H9 (cell line): ENCODE data around the gene SERPINB10. TPM values are rescaled to one million over a fixed set of nuclear protein-coding genes. Genes with fewer than 3 reads are reported as not detected.

ENCODE experiments used
- DNase-seq: peaks from one replicate; pipeline ENCODE4 v3.0.0-alpha.2; 2017
- H2AFZ ChIP-seq: one replicate; pipeline ENCODE4 v1.6.1; 2013; ENCODE audit warnings: mild to moderate bottlenecking, low read length, control low read depth, moderate library complexity
- H2AK5ac ChIP-seq: 2 replicates; pipeline ENCODE4 v1.6.1; 2013; ENCODE audit warnings: low read length, control low read depth, mixed read lengths; ENCODE audit not compliant: insufficient read length
- H2BK120ac ChIP-seq: one replicate; pipeline ENCODE4 v1.6.1; 2013; ENCODE audit warnings: low read depth, mild to moderate bottlenecking, low read length, control low read depth, inconsistent platforms; ENCODE audit not compliant: poor library complexity, severe bottlenecking
- H2BK12ac ChIP-seq: 2 replicates; pipeline ENCODE4 v1.6.1; 2013; ENCODE audit warnings: low read length, control low read depth, mixed read lengths, low read depth; ENCODE audit not compliant: insufficient read length
- H2BK15ac ChIP-seq: 2 replicates; pipeline ENCODE4 v1.6.1; 2013; ENCODE audit warnings: low read depth, low read length, control low read depth
- H2BK20ac ChIP-seq: one replicate; pipeline ENCODE4 v1.6.1; 2013; ENCODE audit warnings: low read depth, mild to moderate bottlenecking, low read length, control low read depth, inconsistent platforms; ENCODE audit not compliant: poor library complexity, severe bottlenecking
- H2BK5ac ChIP-seq: 2 replicates; pipeline ENCODE4 v1.6.1; 2013; ENCODE audit warnings: low read length, control low read depth, mixed read lengths; ENCODE audit not compliant: insufficient read length
- H3K14ac ChIP-seq: 2 replicates; pipeline ENCODE4 v1.6.1; 2013; ENCODE audit warnings: low read length, control low read depth; ENCODE audit not compliant: insufficient read depth
- H3K18ac ChIP-seq: 2 replicates; pipeline ENCODE4 v1.6.1; 2013; ENCODE audit warnings: low read depth, mild to moderate bottlenecking, mixed read lengths, low read length, control low read depth; ENCODE audit not compliant: insufficient read length
- H3K23ac ChIP-seq: 2 replicates; pipeline ENCODE4 v1.6.1; 2013; ENCODE audit warnings: low read length, control low read depth, mixed read lengths, low read depth; ENCODE audit not compliant: insufficient read length
- H3K23me2 ChIP-seq: 2 replicates; pipeline ENCODE4 v1.6.1; 2013; ENCODE audit warnings: low read depth, mild to moderate bottlenecking, mixed read lengths, low read length, control low read depth; ENCODE audit not compliant: insufficient read length, poor library complexity, severe bottlenecking
- H3K27ac ChIP-seq: 2 replicates; pipeline ENCODE4 v1.5.1; 2013; ENCODE audit warnings: low read length, control low read depth, mixed read lengths, low read depth; ENCODE audit not compliant: insufficient read length
- H3K27me3 ChIP-seq: 2 replicates; pipeline ENCODE4 v1.6.1; 2013; ENCODE audit warnings: low read length, control low read depth, inconsistent platforms; ENCODE audit not compliant: insufficient read depth
- H3K4ac ChIP-seq: 2 replicates; pipeline ENCODE4 v1.6.1; 2013; ENCODE audit warnings: low read depth, mild to moderate bottlenecking, control low read depth, inconsistent platforms, low read length, moderate library complexity
- H3K4me1 ChIP-seq: 2 replicates; pipeline ENCODE4 v1.6.1; 2013; ENCODE audit warnings: low read length, control low read depth, inconsistent platforms; ENCODE audit not compliant: insufficient read depth
- H3K4me2 ChIP-seq: 2 replicates; pipeline ENCODE4 v1.6.1; 2013; ENCODE audit warnings: low read length, control low read depth, mixed read lengths; ENCODE audit not compliant: insufficient read length, insufficient read depth
- H3K56ac ChIP-seq: 2 replicates; pipeline ENCODE4 v1.6.1; 2013; ENCODE audit warnings: low read depth, mild to moderate bottlenecking, mixed read lengths, low read length, control low read depth; ENCODE audit not compliant: insufficient read length
- H3K79me1 ChIP-seq: 2 replicates; pipeline ENCODE4 v1.6.1; 2013; ENCODE audit warnings: low read depth, mild to moderate bottlenecking, moderate library complexity, low read length, control low read depth, inconsistent platforms; ENCODE audit not compliant: insufficient read depth, poor library complexity, severe bottlenecking
- H3K79me2 ChIP-seq: 2 replicates; pipeline ENCODE4 v1.6.1; 2013; ENCODE audit warnings: low read length, control low read depth, inconsistent platforms; ENCODE audit not compliant: insufficient read depth
- H3K9ac ChIP-seq: 2 replicates; pipeline ENCODE4 v1.6.1; 2013; ENCODE audit warnings: low read length, control low read depth, mixed read lengths; ENCODE audit not compliant: insufficient read length; ENCODE audit errors: extremely low read depth
- H3K9me3 ChIP-seq: one replicate; pipeline ENCODE4 v1.6.1; 2013; ENCODE audit warnings: low read depth, low read length, inconsistent platforms; ENCODE audit not compliant: control insufficient read depth
- H3T11ph ChIP-seq: one replicate; pipeline ENCODE4 v1.6.1; 2013; ENCODE audit warnings: mild to moderate bottlenecking, low read length, control low read depth, inconsistent platforms
- H4K20me1 ChIP-seq: one replicate; pipeline ENCODE4 v1.6.1; 2013; ENCODE audit not compliant: control insufficient read depth, insufficient read length, insufficient read depth
- H4K5ac ChIP-seq: 2 replicates; pipeline ENCODE4 v1.6.1; 2013; ENCODE audit warnings: low read depth, mild to moderate bottlenecking, mixed read lengths, low read length, control low read depth; ENCODE audit not compliant: insufficient read length
- H4K8ac ChIP-seq: replicated peaks from 2 replicates; pipeline ENCODE4 v1.6.1; 2013; ENCODE audit warnings: low read length, control low read depth, mixed read lengths, low read depth; ENCODE audit not compliant: insufficient read length
- H4K91ac ChIP-seq: 2 replicates; pipeline ENCODE4 v1.6.1; 2013; ENCODE audit warnings: low read depth, mild to moderate bottlenecking, moderate library complexity, mixed read lengths, low read length, control low read depth; ENCODE audit not compliant: insufficient read length
- H3K27ac Mint-ChIP-seq, 3 experiments: 2 replicates in 2 of 3; 3 replicates in 1 of 3; pipeline ENCODE4 v1.8.0; 2020 to 2021; ENCODE audit warnings: mixed read lengths in 3 of 3, mild to moderate bottlenecking in 1 of 3, moderate library complexity in 1 of 3
- H3K27me3 Mint-ChIP-seq: 2 replicates; pipeline ENCODE4 v1.8.0; 2021; ENCODE audit warnings: low read depth, mild to moderate bottlenecking, moderate library complexity, mixed read lengths
- H3K36me3 Mint-ChIP-seq, 3 experiments: 2 replicates in 2 of 3; 3 replicates in 1 of 3; pipeline ENCODE4 v1.8.0; 2020 to 2021; ENCODE audit warnings: low read depth in 3 of 3, mixed read lengths in 3 of 3; ENCODE audit not compliant: insufficient read depth in 1 of 3
- H3K4me1 Mint-ChIP-seq, 2 experiments: 2 replicates each; pipeline ENCODE4 v1.8.0; 2020; ENCODE audit warnings: mixed read lengths in 2 of 2
- H3K4me3 Mint-ChIP-seq, 2 experiments: 2 replicates in 1 of 2; 3 replicates in 1 of 2; pipeline ENCODE4 v1.8.0; 2020 to 2021; ENCODE audit warnings: mild to moderate bottlenecking in 2 of 2, mixed read lengths in 2 of 2, moderate library complexity in 1 of 2
- H3K9me3 Mint-ChIP-seq, 2 experiments: 2 replicates in 1 of 2; 3 replicates in 1 of 2; pipeline ENCODE4 v1.8.0; 2020; ENCODE audit warnings: mild to moderate bottlenecking in 2 of 2, mixed read lengths in 2 of 2, moderate library complexity in 1 of 2
- WGBS: extraction: QIAGEN DNeasy Blood & Tissue Kit; methylation state at CpG from one replicate; pipeline ENCODE4 v1.1.7; 2013; ENCODE audit warnings: missing lambda C conversion rate, low lambda C conversion rate, mixed read lengths; ENCODE audit not compliant: insufficient read length; ENCODE audit errors: extremely low coverage; 5-methylcytosine and 5-hydroxymethylcytosine counted together
- total RNA-seq: library from RNA; stranded (reverse); gene quantifications from 2 replicates; pipeline ENCODE4 v1.2.1, GENCODE V29; 2021
- TF ChIP-seq, protein P1 (sequence below): fragments of 200-600 bp; sonication (generic); conservative IDR thresholded peaks from 3 replicates; pipeline ENCODE4 v1.8.0; 2021; ENCODE audit warnings: antibody characterized with exemption, mild to moderate bottlenecking

SERPINB10 gene
- total RNA-seq, 1 experiment from 2014 or later: not detected

DNA sequence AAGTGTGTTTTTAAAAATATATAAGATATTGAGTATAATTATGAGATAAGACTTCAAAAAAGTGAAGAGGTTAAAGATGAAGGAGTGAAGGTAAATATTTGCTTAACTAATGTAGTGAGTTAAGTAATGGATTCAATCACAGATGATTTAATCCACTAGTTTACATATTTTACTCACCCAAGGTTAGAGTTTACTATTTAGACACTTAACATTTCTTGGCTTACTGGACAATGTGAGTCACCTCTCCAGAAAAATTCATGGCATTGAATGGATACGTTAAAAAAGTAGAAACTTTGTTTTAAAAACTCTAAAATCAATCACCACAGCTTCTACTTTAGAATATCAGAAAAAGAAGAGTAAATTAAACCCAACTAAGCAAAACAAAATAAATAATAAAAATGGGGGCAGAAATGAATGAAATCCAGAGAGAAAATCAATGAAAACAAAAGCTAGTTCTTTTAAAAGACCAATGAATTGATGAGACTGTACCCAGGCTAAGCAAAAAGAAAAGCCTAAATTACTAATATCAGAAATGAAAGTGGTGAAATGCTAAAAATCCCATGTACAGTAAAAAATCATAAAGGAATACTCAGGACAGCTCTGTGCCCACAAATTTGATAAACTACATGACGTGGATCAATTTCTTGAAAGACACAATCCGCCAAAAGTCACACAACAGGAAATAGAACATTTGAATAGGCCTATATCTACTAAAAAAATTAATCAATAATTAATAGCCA, 39.5 kb downstream of the SERPINB10 start:
- TF ChIP-seq, protein P1, sequence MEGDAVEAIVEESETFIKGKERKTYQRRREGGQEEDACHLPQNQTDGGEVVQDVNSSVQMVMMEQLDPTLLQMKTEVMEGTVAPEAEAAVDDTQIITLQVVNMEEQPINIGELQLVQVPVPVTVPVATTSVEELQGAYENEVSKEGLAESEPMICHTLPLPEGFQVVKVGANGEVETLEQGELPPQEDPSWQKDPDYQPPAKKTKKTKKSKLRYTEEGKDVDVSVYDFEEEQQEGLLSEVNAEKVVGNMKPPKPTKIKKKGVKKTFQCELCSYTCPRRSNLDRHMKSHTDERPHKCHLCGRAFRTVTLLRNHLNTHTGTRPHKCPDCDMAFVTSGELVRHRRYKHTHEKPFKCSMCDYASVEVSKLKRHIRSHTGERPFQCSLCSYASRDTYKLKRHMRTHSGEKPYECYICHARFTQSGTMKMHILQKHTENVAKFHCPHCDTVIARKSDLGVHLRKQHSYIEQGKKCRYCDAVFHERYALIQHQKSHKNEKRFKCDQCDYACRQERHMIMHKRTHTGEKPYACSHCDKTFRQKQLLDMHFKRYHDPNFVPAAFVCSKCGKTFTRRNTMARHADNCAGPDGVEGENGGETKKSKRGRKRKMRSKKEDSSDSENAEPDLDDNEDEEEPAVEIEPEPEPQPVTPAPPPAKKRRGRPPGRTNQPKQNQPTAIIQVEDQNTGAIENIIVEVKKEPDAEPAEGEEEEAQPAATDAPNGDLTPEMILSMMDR: no peak
- no peak overlapping the region for H4K8ac ChIP-seq
- no peaks in the 10 kb centered on the region for H3K79me1 ChIP-seq
- no peak overlapping the region for H2BK15ac ChIP-seq
- no peaks in the 10 kb centered on the region for H3K9me3 ChIP-seq
- peaks cover 0 to 2% (median 0%) of the 10 kb centered on the region in 3 experiments; a peak in 1 of 7 replicates for H3K36me3 Mint-ChIP-seq
- no peak overlapping the region for H2AFZ ChIP-seq
- H3K27ac Mint-ChIP-seq: no peak overlapping the region
- H2BK120ac ChIP-seq: no peak overlapping the region
- peaks cover 6 to 14% of the 10 kb centered on the region in 2 experiments for H3K4me1 Mint-ChIP-seq
- peaks cover 2% of the 10 kb centered on the region for H3K23me2 ChIP-seq
- peaks cover 0 to 6% of the 10 kb centered on the region in 2 experiments; a peak in 2 of 5 replicates for H3K9me3 Mint-ChIP-seq
- H3K79me2 ChIP-seq: no peaks in the 10 kb centered on the region
- no peak overlapping the region for H2AK5ac ChIP-seq
- H3K4me2 ChIP-seq: no peak overlapping the region
- H3K27me3 Mint-ChIP-seq: peaks cover 45% of the 10 kb centered on the region
- WGBS: no CpG with 5 or more reads among the region's 3 CpGs
- no peak overlapping the region for H3K56ac ChIP-seq
- no peak overlapping the region for H3K23ac ChIP-seq
- no peak overlapping the region for H4K5ac ChIP-seq
- no peak overlapping the region for H3K27ac ChIP-seq
- H3K14ac ChIP-seq: no peak overlapping the region
- no peak overlapping the region for H4K91ac ChIP-seq
- H2BK12ac ChIP-seq: no peak overlapping the region
- H3K4me1 ChIP-seq: no peaks in the 10 kb centered on the region
- DNase-seq: no peak
- no peaks in the 10 kb centered on the region for H4K20me1 ChIP-seq
- H2BK20ac ChIP-seq: no peak overlapping the region
- H3K18ac ChIP-seq: no peak overlapping the region
- no peaks in the 10 kb centered on the region for H3K27me3 ChIP-seq
- H3K9ac ChIP-seq: no peak overlapping the region
- H3K4me3 Mint-ChIP-seq: no peak overlapping the region
- H3T11ph ChIP-seq: no peak overlapping the region
- no peak overlapping the region for H2BK5ac ChIP-seq
- no peak overlapping the region for H3K4ac ChIP-seq
